Vagina (tissue), 2 donors: ENCODE measurements around the gene GAS7. TPM values are rescaled to one million over a fixed set of nuclear protein-coding genes. Genes with fewer than 3 reads are reported as not detected.
A peak's percentile ranks its signal among the peaks of the same experiment; 100 is the strongest.

ENCODE experiments used
- DNase-seq, 2 donors: peaks; one replicate each; pipeline ENCODE4 v3.0.0-alpha.2; 2017; ENCODE audit errors: extremely low spot score in 2 of 2
- H3K27ac ChIP-seq: fragments of 200-600 bp; sonication (generic); one replicate; pipeline ENCODE4 v1.5.1; 2019
- H3K27me3 ChIP-seq: fragments of 200-600 bp; sonication (generic); one replicate; pipeline ENCODE4 v1.5.1; 2019
- H3K36me3 ChIP-seq, 2 donors: fragments of 200-600 bp; sonication (generic); one replicate each; pipeline ENCODE4 v1.5.1; 2017 to 2019
- H3K4me1 ChIP-seq: fragments of 200-600 bp; sonication (generic); one replicate; pipeline ENCODE4 v1.5.1; 2019
- H3K4me3 ChIP-seq, 2 donors: fragments of 200-600 bp; sonication (generic); 1 replicate in 1 of 2; 2 replicates in 1 of 2; pipeline ENCODE4 v1.5.1; 2016 to 2019
- H3K9me3 ChIP-seq: fragments of 200-600 bp; sonication (generic); one replicate; pipeline ENCODE4 v1.5.1; 2019
- POLR2A ChIP-seq, 2 donors: fragments of 450-650 bp; IDR thresholded peaks; one replicate each; pipeline ENCODE4 v1.6.1; 2017; ENCODE audit warnings: antibody characterized with exemption in 2 of 2, mild to moderate bottlenecking in 2 of 2, moderate library complexity in 2 of 2
- POLR2AphosphoS5 ChIP-seq, 2 donors: sonication (generic); formaldehyde crosslinking; IDR thresholded peaks; one replicate each; pipeline ENCODE4 v1.9.0; 2017; ENCODE audit warnings: antibody characterized with exemption in 2 of 2, mild to moderate bottlenecking in 2 of 2, low read depth in 1 of 2; ENCODE audit not compliant: insufficient read depth in 1 of 2
- intact Hi-C: fragments of 100-400 bp; cut with DNase I; formaldehyde crosslinking; loops from one replicate; pipeline ENCODE4 v1.15.1; 2023
- total RNA-seq: library from RNA; depleted of rRNA; stranded (reverse); fragments of >200 nt; gene quantifications from one replicate; pipeline ENCODE4 v1.2.3, GENCODE V29; 2016
- TF ChIP-seq, protein P1 (sequence below), 3 experiments: fragments of 450-650 bp in 2 of 3; fragments of 200-600 bp in 1 of 3; sonication (generic) in 1 of 3; IDR thresholded peaks; one replicate each; pipeline ENCODE4 v1.5.1; 2017 to 2019; ENCODE audit warnings: antibody characterized with exemption in 3 of 3, mild to moderate bottlenecking in 2 of 3, moderate library complexity in 2 of 3

The GAS7 gene
- total RNA-seq, 1 donor from 2014 or later, result 47.1 TPM

GRCh38 chr17:10050597-10051101, 147.8 kb downstream of the GAS7 start:
- Histone ChIP-seq H3K27me3 (no peaks in the 10 kb centered on the region), H3K36me3 (no peaks in the 10 kb centered on the region), H3K9me3 (no peaks in the 10 kb centered on the region), H3K27ac (peak overlapping the region; percentile 69), H3K4me3 (no peak overlapping the region), H3K4me1 (peaks cover 33% of the 10 kb centered on the region)
- intact Hi-C loops, result no loop called here
- no peak for DNase-seq
- no peak for TF ChIP-seq POLR2A (IDR thresholded peaks at IDR 0.05)
- no peak for TF ChIP-seq POLR2AphosphoS5 (IDR thresholded peaks at IDR 0.05; ENCODE audit: insufficient read depth in 1 of 2, low read depth in 1 of 2)
- TF ChIP-seq, protein P1, sequence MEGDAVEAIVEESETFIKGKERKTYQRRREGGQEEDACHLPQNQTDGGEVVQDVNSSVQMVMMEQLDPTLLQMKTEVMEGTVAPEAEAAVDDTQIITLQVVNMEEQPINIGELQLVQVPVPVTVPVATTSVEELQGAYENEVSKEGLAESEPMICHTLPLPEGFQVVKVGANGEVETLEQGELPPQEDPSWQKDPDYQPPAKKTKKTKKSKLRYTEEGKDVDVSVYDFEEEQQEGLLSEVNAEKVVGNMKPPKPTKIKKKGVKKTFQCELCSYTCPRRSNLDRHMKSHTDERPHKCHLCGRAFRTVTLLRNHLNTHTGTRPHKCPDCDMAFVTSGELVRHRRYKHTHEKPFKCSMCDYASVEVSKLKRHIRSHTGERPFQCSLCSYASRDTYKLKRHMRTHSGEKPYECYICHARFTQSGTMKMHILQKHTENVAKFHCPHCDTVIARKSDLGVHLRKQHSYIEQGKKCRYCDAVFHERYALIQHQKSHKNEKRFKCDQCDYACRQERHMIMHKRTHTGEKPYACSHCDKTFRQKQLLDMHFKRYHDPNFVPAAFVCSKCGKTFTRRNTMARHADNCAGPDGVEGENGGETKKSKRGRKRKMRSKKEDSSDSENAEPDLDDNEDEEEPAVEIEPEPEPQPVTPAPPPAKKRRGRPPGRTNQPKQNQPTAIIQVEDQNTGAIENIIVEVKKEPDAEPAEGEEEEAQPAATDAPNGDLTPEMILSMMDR (IDR thresholded peaks at IDR 0.05), result no peak

GRCh38 chr17:10048629-10049350, 149.6 kb downstream of the GAS7 start:
- Histone ChIP-seq H3K27ac (no peak overlapping the region), H3K27me3 (no peaks in the 10 kb centered on the region), H3K9me3 (no peaks in the 10 kb centered on the region), H3K36me3 (no peaks in the 10 kb centered on the region), H3K4me1 (peaks cover 24% of the 10 kb centered on the region), H3K4me3 (no peak overlapping the region)
- TF ChIP-seq POLR2A (IDR thresholded peaks at IDR 0.05) (no peak), POLR2AphosphoS5 (IDR thresholded peaks at IDR 0.05; ENCODE audit: insufficient read depth in 1 of 2, low read depth in 1 of 2) (no peak)
- TF ChIP-seq, protein P1 (IDR thresholded peaks at IDR 0.05), result no peak
- intact Hi-C loops, result no loop called here
- DNase-seq, result no peak

DNA sequence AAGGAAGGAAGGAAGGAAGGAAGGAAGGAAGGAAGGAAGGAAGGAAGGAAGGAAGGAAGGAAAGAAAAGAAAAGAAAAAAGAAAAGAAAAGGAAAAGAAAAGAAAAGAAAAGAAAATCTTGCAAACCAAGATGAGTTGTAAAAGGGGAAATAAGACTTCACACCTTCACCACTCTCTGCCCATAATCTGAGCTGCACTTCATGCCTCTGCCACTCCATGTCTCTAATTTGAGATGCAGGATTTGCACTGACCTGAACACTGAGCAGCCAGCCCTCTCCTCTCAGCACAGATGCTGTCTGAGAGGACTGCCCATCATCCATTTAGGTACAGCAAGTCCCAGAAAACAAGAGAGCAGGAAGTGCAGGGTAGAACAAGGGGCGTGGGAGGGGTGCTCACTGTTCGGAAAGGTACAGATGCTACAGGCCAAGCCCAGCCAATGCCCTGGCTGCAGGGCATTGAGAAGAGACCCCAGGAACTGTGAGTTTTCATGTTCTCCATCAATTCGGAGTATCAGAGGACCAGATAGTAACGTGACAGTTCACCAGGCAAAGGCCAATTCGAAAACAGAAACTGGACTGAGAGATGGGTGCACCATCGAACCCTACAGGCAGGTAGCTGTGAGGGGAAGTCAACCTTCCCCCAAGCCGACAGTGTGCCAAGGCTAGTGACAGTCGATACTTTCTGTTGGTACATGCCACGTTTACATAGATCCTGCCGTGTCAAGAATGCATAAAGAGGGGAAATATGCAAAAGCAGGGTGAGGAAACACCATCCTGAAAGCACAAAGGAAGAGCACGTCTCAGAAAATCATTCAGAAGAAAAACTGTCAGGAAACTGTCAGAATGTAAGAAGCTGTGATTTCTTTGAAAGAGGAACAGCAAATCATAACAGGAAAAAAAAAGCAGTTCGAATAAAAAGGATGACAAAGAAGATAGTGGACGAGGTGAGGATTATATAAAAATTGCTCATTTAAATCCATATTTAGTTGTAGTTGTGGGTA, 151.3 kb downstream of the GAS7 start:
- no peak overlapping the region for H3K27ac ChIP-seq
- intact Hi-C loops, result no loop called here
- H3K9me3 ChIP-seq, result no peaks in the 10 kb centered on the region
- no peaks in the 10 kb centered on the region for H3K27me3 ChIP-seq
- no peak overlapping the region for H3K4me3 ChIP-seq
- H3K4me1 ChIP-seq, result peaks cover 14% of the 10 kb centered on the region
- DNase-seq, result no peak
- TF ChIP-seq, protein P1 (IDR thresholded peaks at IDR 0.05), result no peak
- TF ChIP-seq POLR2AphosphoS5 (IDR thresholded peaks at IDR 0.05; ENCODE audit: insufficient read depth in 1 of 2, low read depth in 1 of 2) (no peak), POLR2A (IDR thresholded peaks at IDR 0.05) (no peak)
- no peaks in the 10 kb centered on the region for H3K36me3 ChIP-seq

DNA sequence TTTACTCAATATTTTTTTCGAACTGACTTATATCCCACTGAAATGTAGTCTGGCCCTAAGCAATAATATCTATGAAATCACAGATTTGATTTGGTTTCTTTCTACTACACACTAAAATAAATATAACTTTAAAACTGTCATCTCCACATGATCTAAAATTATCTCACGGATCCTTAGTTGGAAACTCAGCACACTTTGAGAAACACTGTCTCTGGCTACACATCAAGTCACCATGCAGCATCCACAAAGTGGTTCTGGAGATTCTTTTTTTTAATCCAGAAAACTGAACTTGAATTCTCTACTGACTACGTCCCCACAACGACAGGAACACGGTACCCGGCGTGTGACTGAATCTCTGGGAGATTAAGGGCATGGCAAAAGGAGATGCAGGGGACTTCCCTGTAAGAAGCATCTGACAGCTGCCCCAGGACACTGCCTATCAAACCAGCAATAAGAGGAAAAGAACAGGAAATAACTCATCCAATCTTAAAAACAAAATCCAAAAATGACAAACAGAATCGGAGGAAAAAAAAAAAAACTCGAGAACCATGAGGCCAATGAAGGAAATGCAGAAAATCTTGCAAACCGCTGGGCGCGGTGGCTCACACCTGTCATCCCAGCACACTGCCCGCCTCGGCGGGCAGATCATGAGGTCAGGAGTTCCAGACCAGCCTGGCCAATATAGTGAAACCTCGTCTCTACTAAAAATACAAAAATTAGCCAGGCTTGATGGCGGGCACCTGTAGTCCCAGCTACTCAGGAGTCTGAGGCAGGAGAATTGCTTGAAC, 152.3 kb downstream of the GAS7 start:
- Histone ChIP-seq H3K4me3 (no peak overlapping the region), H3K27ac (no peak overlapping the region), H3K4me1 (peaks cover 9% of the 10 kb centered on the region), H3K27me3 (no peaks in the 10 kb centered on the region), H3K36me3 (no peaks in the 10 kb centered on the region), H3K9me3 (no peaks in the 10 kb centered on the region)
- intact Hi-C loops, result no loop called here
- TF ChIP-seq POLR2AphosphoS5 (IDR thresholded peaks at IDR 0.05; ENCODE audit: insufficient read depth in 1 of 2, low read depth in 1 of 2) (no peak), POLR2A (IDR thresholded peaks at IDR 0.05) (no peak)
- TF ChIP-seq, protein P1 (IDR thresholded peaks at IDR 0.05), result no peak
- DNase-seq, result no peak
